ENCODE data around the gene HS6ST2. TPM values are rescaled to one million over a fixed set of nuclear protein-coding genes. Genes with fewer than 3 reads are reported as not detected.

HS6ST2 gene
- total and polyA plus RNA-seq, 11 donors: 0.05 to 0.54 (median 0.17) TPM; not detected in 3

DNA sequence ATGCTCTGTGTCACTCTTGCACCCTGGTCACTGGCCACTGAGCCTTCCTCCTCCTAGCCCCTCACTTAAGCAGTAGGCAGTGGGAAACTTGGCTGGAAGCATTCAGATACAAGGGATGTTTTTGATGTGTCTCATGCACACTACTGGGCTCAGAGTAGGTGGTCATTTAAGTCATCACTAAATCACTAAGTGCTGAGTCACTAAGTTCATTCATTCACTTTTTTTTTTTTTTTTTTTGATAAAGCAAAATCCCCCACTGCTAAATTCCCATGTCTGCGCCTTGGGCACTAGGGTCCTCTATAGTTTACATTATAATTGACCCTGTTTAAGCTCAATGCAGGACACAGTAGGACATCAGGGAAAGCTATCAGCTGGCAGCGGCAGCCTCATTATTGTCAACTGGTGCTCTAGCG lies 287.2 kb downstream of the HS6ST2 start:
- Histone ChIP-seq H3K27ac (no peak overlapping the region), H3K4me3 (no peak overlapping the region), H3K4me1 (no peaks in the 10 kb centered on the region), H3K36me3 (no peaks in the 10 kb centered on the region), H3K9me3 (no peaks in the 10 kb centered on the region), H3K27me3 (peaks cover 0 to 46% (median 0%) of the 10 kb centered on the region in 9 donors)
- intact Hi-C loops (cut with DNase I): no loop called here
- DNase-seq (no peak), ATAC-seq (no peak)
- 52 to 73% (median 65%) methylated on average over 3 of the region's 3 CpGs for whole genome bisulfite sequencing, 4 donors
- TF ChIP-seq, protein P1, sequence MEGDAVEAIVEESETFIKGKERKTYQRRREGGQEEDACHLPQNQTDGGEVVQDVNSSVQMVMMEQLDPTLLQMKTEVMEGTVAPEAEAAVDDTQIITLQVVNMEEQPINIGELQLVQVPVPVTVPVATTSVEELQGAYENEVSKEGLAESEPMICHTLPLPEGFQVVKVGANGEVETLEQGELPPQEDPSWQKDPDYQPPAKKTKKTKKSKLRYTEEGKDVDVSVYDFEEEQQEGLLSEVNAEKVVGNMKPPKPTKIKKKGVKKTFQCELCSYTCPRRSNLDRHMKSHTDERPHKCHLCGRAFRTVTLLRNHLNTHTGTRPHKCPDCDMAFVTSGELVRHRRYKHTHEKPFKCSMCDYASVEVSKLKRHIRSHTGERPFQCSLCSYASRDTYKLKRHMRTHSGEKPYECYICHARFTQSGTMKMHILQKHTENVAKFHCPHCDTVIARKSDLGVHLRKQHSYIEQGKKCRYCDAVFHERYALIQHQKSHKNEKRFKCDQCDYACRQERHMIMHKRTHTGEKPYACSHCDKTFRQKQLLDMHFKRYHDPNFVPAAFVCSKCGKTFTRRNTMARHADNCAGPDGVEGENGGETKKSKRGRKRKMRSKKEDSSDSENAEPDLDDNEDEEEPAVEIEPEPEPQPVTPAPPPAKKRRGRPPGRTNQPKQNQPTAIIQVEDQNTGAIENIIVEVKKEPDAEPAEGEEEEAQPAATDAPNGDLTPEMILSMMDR (IDR thresholded peaks at IDR 0.05): no peak
- TF ChIP-seq POLR2A (IDR thresholded peaks at IDR 0.05): no peak

DNA sequence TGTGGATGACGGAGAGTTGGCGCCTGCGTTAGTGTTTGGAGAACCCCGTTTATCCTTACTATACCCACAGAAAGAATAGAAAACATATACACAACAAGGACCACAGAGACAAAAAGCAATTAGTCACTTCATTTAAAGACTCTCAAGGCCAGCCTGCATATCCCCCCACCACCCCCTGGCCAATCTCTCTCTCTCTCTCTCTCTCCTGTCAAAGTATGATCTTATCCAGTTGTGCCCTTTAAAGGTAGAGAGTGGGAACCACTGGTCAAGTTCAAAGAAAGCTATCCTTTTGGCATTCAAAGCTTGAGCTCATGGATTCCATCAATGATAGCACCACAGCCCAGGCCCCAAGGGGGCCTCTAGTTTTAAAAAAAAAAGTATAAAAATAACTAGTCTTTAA lies 289.3 kb downstream of the HS6ST2 start:
- peaks cover 0 to 8% (median 0%) of the 10 kb centered on the region in 12 donors for H3K9me3 ChIP-seq
- intact Hi-C loops (cut with DNase I): no loop called here
- 74 to 88% (median 81%) methylated on average over 4 of the region's 4 CpGs for WGBS, 4 donors
- TF ChIP-seq, protein P1 (IDR thresholded peaks at IDR 0.05): no peak
- TF ChIP-seq POLR2A (IDR thresholded peaks at IDR 0.05): no peak
- H3K36me3 ChIP-seq: no peaks in the 10 kb centered on the region
- peaks cover 0 to 35% (median 0%) of the 10 kb centered on the region in 9 donors for H3K27me3 ChIP-seq
- DNase-seq (no peak), ATAC-seq (no peak)
- H3K4me3 ChIP-seq: no peak overlapping the region
- no peaks in the 10 kb centered on the region for H3K4me1 ChIP-seq
- no peak overlapping the region for H3K27ac ChIP-seq

DNA sequence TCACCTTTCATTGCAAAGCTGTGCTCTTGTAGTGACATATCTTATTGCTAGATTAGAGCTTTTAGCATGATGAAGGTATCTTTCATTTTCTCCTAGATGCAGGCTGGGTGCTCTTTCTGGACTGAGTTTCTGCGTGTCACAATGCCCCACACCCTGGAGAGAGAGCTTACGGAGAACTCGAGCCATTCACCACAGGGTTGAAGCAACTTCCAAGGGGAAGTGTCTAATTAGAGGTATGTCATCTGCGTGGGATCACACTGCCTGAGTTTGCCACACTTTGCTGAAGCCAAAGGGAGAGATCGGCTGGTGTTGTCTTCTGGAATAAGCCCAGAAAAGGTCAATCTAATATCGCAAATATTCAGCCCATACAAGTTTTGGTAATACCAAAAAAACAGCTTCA lies 290.3 kb downstream of the HS6ST2 start:
- H3K4me3 ChIP-seq: no peak overlapping the region
- peaks cover 0 to 35% (median 0%) of the 10 kb centered on the region in 9 donors for H3K27me3 ChIP-seq
- TF ChIP-seq, protein P1 (IDR thresholded peaks at IDR 0.05): no peak
- TF ChIP-seq POLR2A (IDR thresholded peaks at IDR 0.05): no peak
- H3K36me3 ChIP-seq: no peaks in the 10 kb centered on the region
- H3K9me3 ChIP-seq: peaks cover 0 to 8% (median 0%) of the 10 kb centered on the region in 12 donors
- no peaks in the 10 kb centered on the region for H3K4me1 ChIP-seq
- no peak overlapping the region for H3K27ac ChIP-seq
- DNase-seq (no peak), ATAC-seq (no peak)
- WGBS, 4 donors: 54 to 75% (median 62%) methylated on average over 6 of the region's 6 CpGs
- intact Hi-C loops (cut with DNase I): no loop called here

DNA sequence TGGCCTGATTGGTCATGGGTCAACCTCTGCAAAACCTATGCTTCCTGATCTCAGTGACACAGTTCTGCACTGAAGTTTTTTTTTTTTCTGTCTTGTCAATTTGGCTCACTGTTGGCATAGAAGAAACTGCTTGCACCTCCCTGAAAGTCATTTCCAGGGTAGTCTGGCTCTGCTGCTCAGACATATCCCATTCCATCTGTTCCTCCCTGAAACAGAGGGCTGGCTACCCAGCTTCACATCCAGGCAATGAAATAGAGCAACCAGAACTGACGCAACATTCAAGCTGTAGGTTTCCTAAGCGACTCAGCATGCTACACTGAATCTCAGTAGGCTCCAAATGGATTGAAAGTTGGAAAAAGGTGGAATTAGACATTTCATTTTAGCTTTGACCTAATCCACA lies 292.8 kb downstream of the HS6ST2 start:
- H3K36me3 ChIP-seq: no peaks in the 10 kb centered on the region

More for the DNA sequence above, 292.8 kb downstream of the HS6ST2 start:
- Histone ChIP-seq H3K9me3 (peaks cover 0 to 8% (median 0%) of the 10 kb centered on the region in 12 donors), H3K27me3 (peaks cover 0 to 32% (median 0%) of the 10 kb centered on the region in 9 donors), H3K4me1 (no peaks in the 10 kb centered on the region), H3K4me3 (no peak overlapping the region), H3K27ac (no peak overlapping the region)
- TF ChIP-seq, protein P1 (IDR thresholded peaks at IDR 0.05): no peak
- TF ChIP-seq POLR2A (IDR thresholded peaks at IDR 0.05): no peak
- DNase-seq (no peak), ATAC-seq (no peak)
- WGBS, 4 donors: 64 to 93% (median 78%) methylated on average over 2 of the region's 2 CpGs
- intact Hi-C loops (cut with DNase I): no loop called here
